Activated CD4-positive, alpha-beta memory T cell treated with anti-CD3 and anti-CD28 coated beads for 36 hours (primary cell): ENCODE measurements around the gene ZFAND4. TPM values are rescaled to one million over a fixed set of nuclear protein-coding genes. Genes with fewer than 3 reads are reported as not detected.
"Not testable (repeated sequence)": the region's sequence is repeated elsewhere in the genome, so short reads cannot be mapped to it uniquely, and the experiment has no call there.

Experiments
- CTCF ChIA-PET: fragments of 350-600 bp; sonication (Branson Sonifier 250); formaldehyde crosslinking; loops from one replicate; lab custom pipeline; 2021; ENCODE audit warnings: antibody characterized with exemption, inconsistent platforms; lab: Charles Lee
- POLR2A ChIA-PET: fragments of 350-600 bp; sonication (Branson Sonifier 250); formaldehyde crosslinking; loops from one replicate; lab custom pipeline; 2021; ENCODE audit warnings: antibody characterized with exemption; lab: Charles Lee
- DNase-seq: peaks from one replicate; pipeline ENCODE4 v3.0.0-alpha.2; 2020
- H3K27ac Mint-ChIP-seq: one replicate; pipeline ENCODE4 v1.8.0; 2021; ENCODE audit warnings: mixed read lengths
- H3K27me3 Mint-ChIP-seq: one replicate; pipeline ENCODE4 v1.8.0; 2021; ENCODE audit warnings: mixed read lengths
- H3K36me3 Mint-ChIP-seq: one replicate; pipeline ENCODE4 v1.8.0; 2021; ENCODE audit warnings: mixed read lengths
- H3K4me1 Mint-ChIP-seq: one replicate; pipeline ENCODE4 v1.8.0; 2021; ENCODE audit warnings: low read depth, mixed read lengths
- H3K4me3 Mint-ChIP-seq: one replicate; pipeline ENCODE4 v1.8.0; 2021; ENCODE audit warnings: mild to moderate bottlenecking, mixed read lengths
- H3K9me3 Mint-ChIP-seq: one replicate; pipeline ENCODE4 v1.8.0; 2021; ENCODE audit warnings: mixed read lengths
- intact Hi-C: fragments of 100-400 bp; cut with micrococcal nuclease; formaldehyde crosslinking; loops from one replicate; pipeline ENCODE4 v1.15.1; 2023
- total RNA-seq, 2 experiments: library from RNA; stranded (reverse); gene quantifications; one replicate each; pipeline ENCODE4 v1.2.3, GENCODE V29; 2021

The ZFAND4 gene
- total RNA-seq, 2 experiments from 2014 or later = 9.6 to 11.9 TPM

- POLR2A ChIA-PET = no interaction called here
- H3K27ac Mint-ChIP-seq = no peak overlapping the region
- H3K27me3 Mint-ChIP-seq = no peaks in the 10 kb centered on the region
- H3K9me3 Mint-ChIP-seq = peaks cover 22% of the 10 kb centered on the region
- CTCF ChIA-PET = no interaction called here
- DNase-seq = no peak
- peaks cover 30% of the 10 kb centered on the region for H3K4me1 Mint-ChIP-seq
- H3K4me3 Mint-ChIP-seq = no peak overlapping the region
- intact Hi-C loops = no loop called here
- H3K36me3 Mint-ChIP-seq = peaks cover 40% of the 10 kb centered on the region
Observed at GRCh38 chr10:45660876-45661411, 11.6 kb downstream of the ZFAND4 start.

- Mint-ChIP-seq H3K27ac (no peak overlapping the region), H3K36me3 (peaks cover 43% of the 10 kb centered on the region), H3K4me1 (peaks cover 39% of the 10 kb centered on the region), H3K27me3 (no peaks in the 10 kb centered on the region), H3K4me3 (no peak overlapping the region), H3K9me3 (peaks cover 17% of the 10 kb centered on the region)
- DNase-seq = no peak
- ChIA-PET POLR2A (no interaction called here), CTCF (interaction anchor here (0.9 kb wide), 1 partner anchor 192 kb away, joined by 3 read pairs; no protein-coding TSS in a partner anchor)
- intact Hi-C loops = loop anchor here (5.0 kb wide), 1 partner anchor 75 kb away; no protein-coding TSS in a partner anchor
Observed at GRCh38 chr10:45657033-45657926, 15.3 kb downstream of the ZFAND4 start.

- H3K36me3 Mint-ChIP-seq = peaks cover 32% of the 10 kb centered on the region
- POLR2A ChIA-PET = no interaction called here
- no peak for DNase-seq
Observed at GRCh38 chr10:45655219-45655618, 17.4 kb downstream of the ZFAND4 start.

GRCh38 chr10:45654753-45655141 is 17.8 kb downstream of the ZFAND4 start:
- POLR2A ChIA-PET, DNase-seq, H3K9me3 Mint-ChIP-seq, CTCF ChIA-PET, H3K27ac Mint-ChIP-seq, H3K4me3 Mint-ChIP-seq, H3K27me3 Mint-ChIP-seq: not testable (repeated sequence)
- peaks cover 30% of the 10 kb centered on the region for H3K36me3 Mint-ChIP-seq
- H3K4me1 Mint-ChIP-seq = peaks cover 31% of the 10 kb centered on the region
- intact Hi-C loops = loop anchor here (5.0 kb wide), 1 partner anchor 72 kb away; no protein-coding TSS in a partner anchor

More at GRCh38 chr10:45655219-45655618, 17.4 kb downstream of the ZFAND4 start:
- H3K27ac Mint-ChIP-seq = no peak overlapping the region
- H3K4me1 Mint-ChIP-seq = peaks cover 31% of the 10 kb centered on the region
- H3K4me3 Mint-ChIP-seq = no peak overlapping the region
- no peaks in the 10 kb centered on the region for H3K27me3 Mint-ChIP-seq
- H3K9me3 Mint-ChIP-seq = peaks cover 5% of the 10 kb centered on the region
- intact Hi-C loops = loop anchor here (5.0 kb wide), 1 partner anchor 73 kb away; no protein-coding TSS in a partner anchor
- CTCF ChIA-PET = no interaction called here

- ChIA-PET CTCF (no interaction called here), POLR2A (no interaction called here)
- no peak for DNase-seq
- H3K9me3 Mint-ChIP-seq = no peaks in the 10 kb centered on the region
- peaks cover 31% of the 10 kb centered on the region for H3K4me1 Mint-ChIP-seq
- H3K36me3 Mint-ChIP-seq = peaks cover 20% of the 10 kb centered on the region
- H3K27me3 Mint-ChIP-seq = no peaks in the 10 kb centered on the region
- no peak overlapping the region for H3K4me3 Mint-ChIP-seq
- intact Hi-C loops = no loop called here
- H3K27ac Mint-ChIP-seq = no peak overlapping the region
Observed at GRCh38 chr10:45653454-45653853, 19.1 kb downstream of the ZFAND4 start.

- H3K4me1 Mint-ChIP-seq = peaks cover 26% of the 10 kb centered on the region
- no peak overlapping the region for H3K27ac Mint-ChIP-seq
- peaks cover 17% of the 10 kb centered on the region for H3K36me3 Mint-ChIP-seq
- ChIA-PET POLR2A (no interaction called here), CTCF (no interaction called here)
- no peak for DNase-seq
- intact Hi-C loops = no loop called here
- H3K27me3 Mint-ChIP-seq = no peaks in the 10 kb centered on the region
- no peaks in the 10 kb centered on the region for H3K9me3 Mint-ChIP-seq
- H3K4me3 Mint-ChIP-seq = no peak overlapping the region
Observed at GRCh38 chr10:45652511-45652910, 20.1 kb downstream of the ZFAND4 start.

GRCh38 chr10:45649296-45649695 is 23.3 kb downstream of the ZFAND4 start:
- H3K27ac Mint-ChIP-seq = no peak overlapping the region
- no peaks in the 10 kb centered on the region for H3K27me3 Mint-ChIP-seq
- no peaks in the 10 kb centered on the region for H3K9me3 Mint-ChIP-seq
- DNase-seq = no peak
- H3K36me3 Mint-ChIP-seq = peaks cover 12% of the 10 kb centered on the region
- intact Hi-C loops = no loop called here
- peaks cover 5% of the 10 kb centered on the region for H3K4me1 Mint-ChIP-seq
- H3K4me3 Mint-ChIP-seq = no peak overlapping the region
- CTCF ChIA-PET = interaction anchor here (0.5 kb wide), 1 partner anchor 162 kb away, joined by 3 read pairs; no protein-coding TSS in a partner anchor
- POLR2A ChIA-PET = no interaction called here

GRCh38 chr10:45647118-45647517 is 25.5 kb downstream of the ZFAND4 start:
- DNase-seq = no peak
- intact Hi-C loops = no loop called here
- no peaks in the 10 kb centered on the region for H3K9me3 Mint-ChIP-seq
- no peaks in the 10 kb centered on the region for H3K27me3 Mint-ChIP-seq
- no peak overlapping the region for H3K27ac Mint-ChIP-seq
- no peak overlapping the region for H3K4me3 Mint-ChIP-seq
- CTCF ChIA-PET = no interaction called here
- H3K36me3 Mint-ChIP-seq = peaks cover 12% of the 10 kb centered on the region
- POLR2A ChIA-PET = no interaction called here
- H3K4me1 Mint-ChIP-seq = no peaks in the 10 kb centered on the region

- Mint-ChIP-seq H3K27ac (no peak overlapping the region), H3K27me3 (no peaks in the 10 kb centered on the region), H3K4me3 (no peak overlapping the region), H3K36me3 (peaks cover 12% of the 10 kb centered on the region), H3K4me1 (no peaks in the 10 kb centered on the region), H3K9me3 (no peaks in the 10 kb centered on the region)
- ChIA-PET CTCF (no interaction called here), POLR2A (no interaction called here)
- intact Hi-C loops = no loop called here
- DNase-seq = no peak
Observed at GRCh38 chr10:45646384-45647050, 26.1 kb downstream of the ZFAND4 start.

GRCh38 chr10:45644527-45644926 is 28.0 kb downstream of the ZFAND4 start:
- Mint-ChIP-seq H3K4me1 (no peaks in the 10 kb centered on the region), H3K27me3 (no peaks in the 10 kb centered on the region), H3K4me3 (no peak overlapping the region), H3K9me3 (no peaks in the 10 kb centered on the region), H3K27ac (no peak overlapping the region), H3K36me3 (peaks cover 11% of the 10 kb centered on the region)
- no peak for DNase-seq
- POLR2A ChIA-PET = no interaction called here
- intact Hi-C loops = no loop called here
- CTCF ChIA-PET = interaction anchor here (1.0 to 1.4 kb wide), 2 partner anchors 180 to 395 kb away, joined by 3 to 4 read pairs; no protein-coding TSS in a partner anchor

GRCh38 chr10:45640941-45641340 is 31.6 kb downstream of the ZFAND4 start:
- intact Hi-C loops = no loop called here
- Mint-ChIP-seq H3K4me3 (no peak overlapping the region), H3K4me1 (no peaks in the 10 kb centered on the region), H3K9me3 (no peaks in the 10 kb centered on the region), H3K27me3 (no peaks in the 10 kb centered on the region), H3K27ac (no peak overlapping the region), H3K36me3 (peaks cover 11% of the 10 kb centered on the region)
- no peak for DNase-seq
- POLR2A ChIA-PET = no interaction called here
- CTCF ChIA-PET = no interaction called here

- H3K27me3 Mint-ChIP-seq = no peaks in the 10 kb centered on the region
- ChIA-PET POLR2A (no interaction called here), CTCF (no interaction called here)
- peaks cover 17% of the 10 kb centered on the region for H3K36me3 Mint-ChIP-seq
- H3K4me1 Mint-ChIP-seq = no peaks in the 10 kb centered on the region
- no peak for DNase-seq
- no peak overlapping the region for H3K27ac Mint-ChIP-seq
- intact Hi-C loops = no loop called here
- no peak overlapping the region for H3K4me3 Mint-ChIP-seq
- H3K9me3 Mint-ChIP-seq = peaks cover 3% of the 10 kb centered on the region
Observed at GRCh38 chr10:45640049-45640448, 32.5 kb downstream of the ZFAND4 start.
